ENCODE results near the gene TXLNB.

TXLNB gene

GRCh38 chr6:139204978-139205377 is 86.8 kb downstream of the TXLNB start:
- Histone ChIP-seq H3K9me3 (ENCODE audit: insufficient read depth, low read length) (no peaks in the 10 kb centered on the region), H2AFZ (ENCODE audit: low read depth, low read length) (no peak overlapping the region), H3K4me3 (ENCODE audit: low read length) (no peak overlapping the region), H4K20me1 (ENCODE audit: insufficient read depth, low read length) (no peaks in the 10 kb centered on the region), H3K79me2 (ENCODE audit: low read length) (no peaks in the 10 kb centered on the region), H3K27me3 (ENCODE audit: low read depth, low read length) (no peaks in the 10 kb centered on the region), H3K4me1 (ENCODE audit: low read length) (no peaks in the 10 kb centered on the region), H3K4me2 (ENCODE audit: low read length) (no peak overlapping the region), H3K27ac (ENCODE audit: low read length) (no peak overlapping the region), H3K9ac (ENCODE audit: low read length) (no peak overlapping the region), H3K36me3 (replicated peaks; ENCODE audit: low read depth, low read length) (no peaks in the 10 kb centered on the region)
- TF ChIP-seq CTCF (IDR thresholded peaks at IDR 0.05; ENCODE audit: low read depth, low read length) (no peak), EZH2phosphoT487 (IDR thresholded peaks at IDR 0.05; ENCODE audit: low read depth) (no peak)

DNA sequence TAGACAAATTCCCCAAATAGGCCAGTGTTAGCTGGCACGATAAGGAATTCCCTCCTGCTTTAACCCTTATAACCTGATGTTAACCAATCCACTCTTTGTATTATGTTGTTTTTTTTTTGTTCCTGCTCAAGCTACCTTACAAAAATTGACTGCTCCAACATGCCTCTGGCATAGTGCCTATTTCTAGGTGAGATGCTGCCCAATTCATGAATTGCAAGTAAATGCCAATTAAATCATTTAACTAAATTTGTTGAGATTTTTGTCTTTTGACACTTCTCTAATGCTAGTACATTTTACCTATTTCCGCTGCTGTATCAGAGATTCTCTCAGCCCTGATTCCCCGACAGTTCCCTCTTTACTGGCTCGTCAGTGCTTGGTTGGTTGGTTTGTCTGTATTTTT is 90.4 kb downstream of the TXLNB start:
- no peak overlapping the region for H3K27ac ChIP-seq (ENCODE audit: low read length)
- H3K9ac ChIP-seq (ENCODE audit: low read length), result no peak overlapping the region
- H4K20me1 ChIP-seq (ENCODE audit: insufficient read depth, low read length), result no peaks in the 10 kb centered on the region
- H3K4me1 ChIP-seq (ENCODE audit: low read length), result no peaks in the 10 kb centered on the region
- no peaks in the 10 kb centered on the region for H3K36me3 ChIP-seq (replicated peaks; ENCODE audit: low read depth, low read length)
- H3K4me3 ChIP-seq (ENCODE audit: low read length), result no peak overlapping the region
- no peaks in the 10 kb centered on the region for H3K27me3 ChIP-seq (ENCODE audit: low read depth, low read length)
- no peak overlapping the region for H2AFZ ChIP-seq (ENCODE audit: low read depth, low read length)
- TF ChIP-seq EZH2phosphoT487 (IDR thresholded peaks at IDR 0.05; ENCODE audit: low read depth) (no peak), CTCF (IDR thresholded peaks at IDR 0.05; ENCODE audit: low read depth, low read length) (no peak)
- no peaks in the 10 kb centered on the region for H3K9me3 ChIP-seq (ENCODE audit: insufficient read depth, low read length)
- no peaks in the 10 kb centered on the region for H3K79me2 ChIP-seq (ENCODE audit: low read length)
- H3K4me2 ChIP-seq (ENCODE audit: low read length), result no peak overlapping the region

DNA sequence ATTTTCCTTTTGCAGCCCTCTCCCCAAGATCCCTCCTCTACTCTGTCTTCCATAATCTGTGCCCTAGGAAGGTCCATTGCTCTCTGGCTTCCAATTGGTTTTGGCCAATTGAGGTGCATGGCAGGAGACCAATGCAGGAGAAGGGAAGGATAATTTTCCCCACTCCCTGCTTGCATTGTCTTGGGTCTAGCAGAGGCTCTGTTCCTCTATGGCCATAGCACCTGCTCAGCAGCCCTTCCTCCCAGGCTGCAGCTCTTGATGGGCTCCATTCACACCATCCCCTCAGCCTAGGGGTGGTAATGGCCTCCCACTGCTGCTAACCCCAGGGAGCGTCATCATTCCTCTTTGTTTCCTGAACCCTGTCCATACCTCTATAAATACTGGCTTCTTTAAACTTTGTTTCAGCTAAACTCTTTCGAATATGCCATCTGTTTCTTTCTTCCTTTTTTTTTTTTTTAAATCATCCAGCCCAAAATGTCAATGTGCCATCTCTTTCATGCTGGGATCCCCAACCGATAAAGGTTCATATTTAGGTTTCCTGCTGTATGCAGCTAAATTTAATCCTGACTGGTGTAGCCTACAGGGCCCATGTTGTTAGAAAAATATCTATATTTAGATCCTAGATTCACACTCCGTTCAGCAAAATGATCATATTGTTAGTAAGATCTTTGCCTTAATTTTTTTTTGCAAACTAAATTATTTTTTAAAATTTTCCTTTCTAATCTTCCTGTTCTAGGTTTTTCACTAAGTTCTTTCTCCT is 93.1 kb downstream of the TXLNB start:
- Histone ChIP-seq H4K20me1 (ENCODE audit: insufficient read depth, low read length) (no peaks in the 10 kb centered on the region), H2AFZ (ENCODE audit: low read depth, low read length) (no peak overlapping the region), H3K36me3 (replicated peaks; ENCODE audit: low read depth, low read length) (no peaks in the 10 kb centered on the region), H3K4me1 (ENCODE audit: low read length) (no peaks in the 10 kb centered on the region), H3K79me2 (ENCODE audit: low read length) (no peaks in the 10 kb centered on the region), H3K9me3 (ENCODE audit: insufficient read depth, low read length) (no peaks in the 10 kb centered on the region), H3K4me3 (ENCODE audit: low read length) (no peak overlapping the region), H3K27me3 (ENCODE audit: low read depth, low read length) (no peaks in the 10 kb centered on the region), H3K4me2 (ENCODE audit: low read length) (no peak overlapping the region), H3K9ac (ENCODE audit: low read length) (no peak overlapping the region), H3K27ac (ENCODE audit: low read length) (no peak overlapping the region)
- TF ChIP-seq EZH2phosphoT487 (IDR thresholded peaks at IDR 0.05; ENCODE audit: low read depth), result no peak
- no peak for TF ChIP-seq CTCF (IDR thresholded peaks at IDR 0.05; ENCODE audit: low read depth, low read length)

DNA sequence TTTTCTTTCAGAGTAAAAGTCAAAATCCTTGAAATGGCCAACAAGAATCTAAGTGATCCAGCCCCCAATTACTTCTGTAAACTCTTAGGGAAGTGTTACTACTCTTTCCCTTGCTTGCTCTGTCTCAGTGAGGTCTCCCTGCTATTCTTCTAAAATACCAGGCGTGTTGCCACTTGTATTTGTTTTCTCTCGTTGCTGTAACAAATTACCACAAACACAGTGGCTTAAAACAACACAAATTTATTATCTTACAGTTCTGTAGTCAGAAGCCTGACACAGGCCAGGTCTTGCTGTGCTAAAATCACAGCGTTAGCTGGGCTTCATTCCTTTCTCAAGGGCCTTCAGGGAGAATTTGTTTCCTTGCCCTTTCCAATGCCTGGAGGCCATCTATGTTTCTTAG is 97.1 kb downstream of the TXLNB start:
- Histone ChIP-seq H3K79me2 (ENCODE audit: low read length) (no peaks in the 10 kb centered on the region), H3K9ac (ENCODE audit: low read length) (no peak overlapping the region), H3K9me3 (ENCODE audit: insufficient read depth, low read length) (no peaks in the 10 kb centered on the region), H3K4me1 (ENCODE audit: low read length) (no peaks in the 10 kb centered on the region), H3K27ac (ENCODE audit: low read length) (no peak overlapping the region), H3K4me3 (ENCODE audit: low read length) (no peak overlapping the region), H3K4me2 (ENCODE audit: low read length) (no peak overlapping the region), H4K20me1 (ENCODE audit: insufficient read depth, low read length) (no peaks in the 10 kb centered on the region), H3K36me3 (replicated peaks; ENCODE audit: low read depth, low read length) (no peaks in the 10 kb centered on the region), H3K27me3 (ENCODE audit: low read depth, low read length) (no peaks in the 10 kb centered on the region), H2AFZ (ENCODE audit: low read depth, low read length) (no peak overlapping the region)
- TF ChIP-seq CTCF (IDR thresholded peaks at IDR 0.05; ENCODE audit: low read depth, low read length) (no peak), EZH2phosphoT487 (IDR thresholded peaks at IDR 0.05; ENCODE audit: low read depth) (no peak)
